ENCODE data around the gene ECE1.
"Not testable (repeated sequence)": the region's sequence is repeated elsewhere in the genome, so short reads cannot be mapped to it uniquely, and the experiment has no call there.

The ECE1 gene

GRCh38 chr1:21175670-21176581 lies 114.3 kb downstream of the ECE1 start:
- H3K36me3 ChIP-seq = no peaks in the 10 kb centered on the region
- DNase-seq = no peak
- peaks cover 0 to 29% (median 9%) of the 10 kb centered on the region in 4 donors for H3K4me1 ChIP-seq
- intact Hi-C loops (cut with DNase I; ENCODE audit: low total_unique reads) = no loop called here
- H3K9me3 ChIP-seq = no peaks in the 10 kb centered on the region
- H3K4me3 ChIP-seq = peak overlapping the region; percentile 74 to 89
- peak overlapping the region; percentile 87 to 92 for H3K27ac ChIP-seq
- TF ChIP-seq CTCF (IDR thresholded peaks at IDR 0.05) = no peak
- no peaks in the 10 kb centered on the region for H3K27me3 ChIP-seq

- Histone ChIP-seq H3K36me3 (no peaks in the 10 kb centered on the region), H3K4me3 (peak overlapping the region; percentile 74 to 89), H3K27me3 (no peaks in the 10 kb centered on the region), H3K27ac (peak overlapping the region; percentile 87 to 92), H3K9me3 (no peaks in the 10 kb centered on the region), H3K4me1 (peaks cover 0 to 34% (median 13%) of the 10 kb centered on the region in 4 donors)
- peak in 1 of 2 donors; percentile 71 for DNase-seq
- intact Hi-C loops (cut with DNase I; ENCODE audit: low total_unique reads) = no loop called here
- TF ChIP-seq CTCF (IDR thresholded peaks at IDR 0.05) = no peak
These were observed 115.0 kb downstream of the ECE1 start for GRCh38 chr1:21175324-21175669.

- intact Hi-C loops (cut with DNase I; ENCODE audit: low total_unique reads) = no loop called here
- TF ChIP-seq CTCF (IDR thresholded peaks at IDR 0.05) = no peak
- DNase-seq = no peak
These were observed 115.5 kb downstream of the ECE1 start for GRCh38 chr1:21174654-21175323.

GRCh38 chr1:21174230-21174629 lies 116.0 kb downstream of the ECE1 start:
- H3K27ac ChIP-seq = peak overlapping the region; percentile 87 to 92
- H3K36me3 ChIP-seq = peaks cover 0 to 5% (median 1%) of the 10 kb centered on the region in 3 donors
- no peaks in the 10 kb centered on the region for H3K9me3 ChIP-seq
- no peak for DNase-seq
- H3K4me1 ChIP-seq = peaks cover 0 to 34% (median 13%) of the 10 kb centered on the region in 4 donors
- TF ChIP-seq CTCF (IDR thresholded peaks at IDR 0.05) = no peak
- peak overlapping the region; percentile 74 to 89 for H3K4me3 ChIP-seq
- no peaks in the 10 kb centered on the region for H3K27me3 ChIP-seq
- intact Hi-C loops (cut with DNase I; ENCODE audit: low total_unique reads) = no loop called here

More at GRCh38 chr1:21174654-21175323, 115.5 kb downstream of the ECE1 start:
- no peaks in the 10 kb centered on the region for H3K36me3 ChIP-seq
- H3K27ac ChIP-seq = peak overlapping the region; percentile 87 to 92
- no peaks in the 10 kb centered on the region for H3K9me3 ChIP-seq
- no peaks in the 10 kb centered on the region for H3K27me3 ChIP-seq
- H3K4me1 ChIP-seq = peaks cover 0 to 34% (median 13%) of the 10 kb centered on the region in 4 donors
- H3K4me3 ChIP-seq = peak overlapping the region; percentile 74 to 89

GRCh38 chr1:21173096-21173495 lies 117.2 kb downstream of the ECE1 start:
- Histone ChIP-seq H3K36me3 (peaks cover 0 to 12% (median 6%) of the 10 kb centered on the region in 3 donors), H3K4me1 (peaks cover 0 to 34% (median 13%) of the 10 kb centered on the region in 4 donors)
- intact Hi-C loops (cut with DNase I; ENCODE audit: low total_unique reads); DNase-seq; H3K27me3 ChIP-seq; H3K27ac ChIP-seq; H3K4me3 ChIP-seq; H3K9me3 ChIP-seq: not testable (repeated sequence)

DNA sequence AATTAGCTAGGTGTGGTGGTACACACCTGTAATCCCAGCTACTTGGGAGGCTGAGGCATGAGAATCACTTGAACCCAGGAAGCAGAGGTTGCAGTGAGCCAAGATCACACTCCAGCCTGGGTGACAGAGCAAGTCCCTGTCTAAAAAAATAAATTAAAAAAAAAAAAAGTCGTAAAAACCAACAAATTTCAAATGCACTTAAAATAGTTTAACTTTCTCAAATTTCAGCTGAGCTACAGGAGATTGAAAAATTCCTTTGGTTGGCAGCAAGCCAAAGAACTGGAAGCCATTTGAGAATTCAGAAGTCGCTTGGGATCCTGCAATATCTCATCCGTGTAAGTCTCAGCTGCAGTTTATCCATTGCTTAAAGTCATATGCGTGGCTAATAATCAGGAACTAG lies 119.4 kb downstream of the ECE1 start:
- DNase-seq; H3K9me3 ChIP-seq; H3K27me3 ChIP-seq; H3K4me3 ChIP-seq; intact Hi-C loops (cut with DNase I; ENCODE audit: low total_unique reads): not testable (repeated sequence)
- Histone ChIP-seq H3K36me3 (peaks cover 0 to 12% (median 11%) of the 10 kb centered on the region in 3 donors), H3K27ac (peak overlapping the region in 1 of 2 donors; percentile 38), H3K4me1 (peaks cover 0 to 34% (median 13%) of the 10 kb centered on the region in 4 donors)
